Glomerular endothelial cell (primary cell): Measurements from ENCODE around the gene CTNND2. TPM values are rescaled to one million over a fixed set of nuclear protein-coding genes. Genes with fewer than 3 reads are reported as not detected.

ENCODE experiments used
- DNase-seq: peaks from one replicate; pipeline ENCODE4 v3.0.0-alpha.2; 2011; ENCODE audit warnings: low read depth, low spot score; ENCODE audit errors: extremely low read depth
- total RNA-seq: library from RNA; depleted of rRNA; stranded (reverse); fragments of >200 nt; gene quantifications from 2 replicates; pipeline ENCODE4 v1.2.3, GENCODE V29; 2015

Gene CTNND2
- total RNA-seq, 1 donor from 2014 or later, result not detected

DNA sequence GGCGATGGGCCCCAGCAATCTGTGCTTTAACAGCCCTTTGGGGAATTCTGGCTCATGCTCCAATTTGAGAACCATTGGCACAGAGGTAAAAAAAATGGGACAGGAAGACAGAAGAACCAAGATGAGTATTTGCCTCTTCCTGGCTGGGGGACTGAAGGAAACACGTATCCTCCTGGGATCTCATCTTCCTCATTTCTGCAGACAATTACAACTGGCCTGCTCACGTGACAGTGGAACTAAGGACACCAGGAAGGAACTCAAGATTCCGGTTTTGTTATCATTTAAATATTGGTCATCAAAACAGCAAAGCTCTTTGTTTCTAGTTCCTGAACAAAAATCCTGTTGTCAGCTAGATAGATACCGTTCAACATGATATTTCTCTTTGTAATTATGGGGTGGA lies 927.2 kb downstream of the CTNND2 start:
- no peak for DNase-seq

DNA sequence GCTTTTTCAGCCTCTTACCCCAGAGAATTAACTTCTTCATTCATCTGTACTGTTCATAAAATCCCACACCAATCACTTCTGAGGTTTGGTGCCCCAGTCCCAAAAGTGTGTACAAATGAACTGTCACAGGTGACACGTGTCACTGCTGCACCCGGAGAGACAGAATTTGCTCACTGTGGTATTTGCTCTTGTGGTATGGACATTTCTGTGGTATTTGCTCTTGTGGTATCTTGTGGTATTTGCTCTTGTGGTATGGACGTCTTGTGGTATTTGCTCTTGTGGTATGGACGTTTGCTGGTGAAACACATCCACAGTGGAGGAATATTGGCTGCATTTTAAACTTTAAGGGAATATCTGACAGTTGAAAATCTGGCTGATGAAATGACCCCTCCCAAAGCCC lies 928.3 kb downstream of the CTNND2 start:
- DNase-seq, result no peak

DNA sequence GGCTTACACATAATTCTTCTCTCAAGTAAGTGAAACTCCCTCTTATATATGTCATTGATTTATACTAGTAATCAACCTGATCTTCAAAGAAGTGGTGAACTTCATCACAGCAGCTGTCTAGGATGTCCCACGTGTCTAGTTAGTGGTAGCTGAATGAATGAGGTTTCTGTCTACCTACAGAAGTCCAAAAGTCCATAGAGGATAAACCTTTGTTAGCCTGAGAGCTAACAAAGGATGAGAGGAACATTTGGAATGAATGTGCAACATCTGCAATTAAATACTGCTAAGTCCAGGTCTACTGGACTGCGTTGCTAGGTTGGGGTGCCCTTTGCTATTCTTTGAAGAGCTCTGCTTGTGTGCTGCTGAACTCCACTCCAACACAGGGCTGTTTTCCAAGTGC lies 929.4 kb downstream of the CTNND2 start:
- DNase-seq, result no peak

DNA sequence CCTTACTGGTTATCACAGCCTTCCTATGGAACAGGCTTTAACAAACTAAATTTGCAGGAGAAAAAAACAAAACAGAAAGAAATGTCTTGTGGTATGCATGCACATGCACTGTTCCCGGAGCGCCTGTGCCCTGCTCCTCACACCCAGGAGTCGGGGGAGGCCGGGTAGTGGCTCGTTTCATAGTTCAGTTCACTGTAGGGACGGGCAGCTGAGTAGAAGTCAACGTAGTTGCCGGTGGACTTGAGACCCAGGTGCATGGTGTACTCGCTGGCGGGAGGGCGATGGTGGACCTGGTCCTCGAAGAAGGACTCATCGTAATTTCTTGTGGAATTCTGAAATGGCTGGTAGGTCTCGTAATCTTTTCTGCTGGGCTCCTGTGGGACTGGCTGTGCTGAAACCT lies 930.9 kb downstream of the CTNND2 start:
- no peak for DNase-seq

DNA sequence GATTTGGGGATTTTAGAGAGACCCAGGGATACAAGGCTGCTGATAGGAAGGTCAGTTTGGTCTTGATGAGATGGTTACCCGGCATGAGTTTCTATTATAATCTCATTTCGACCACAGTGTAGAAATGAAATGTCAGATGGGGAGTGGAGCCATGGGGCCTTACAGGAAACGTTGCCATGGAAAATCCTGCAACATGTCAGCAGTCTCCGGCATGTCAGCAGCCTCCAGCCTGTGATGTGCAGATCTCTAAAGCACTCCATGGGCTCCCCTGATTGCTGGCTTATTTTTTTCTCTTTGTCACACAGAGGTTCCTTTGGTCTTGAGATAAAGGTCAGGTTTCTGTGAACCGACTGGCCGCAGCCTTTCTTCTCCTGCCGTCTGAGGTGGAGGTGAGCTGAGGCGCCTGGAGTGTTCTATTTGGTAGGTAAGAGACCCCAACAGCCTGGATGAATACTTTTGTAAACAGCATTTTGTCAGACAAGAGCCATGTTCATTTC lies 934.5 kb downstream of the CTNND2 start:
- no peak for DNase-seq

DNA sequence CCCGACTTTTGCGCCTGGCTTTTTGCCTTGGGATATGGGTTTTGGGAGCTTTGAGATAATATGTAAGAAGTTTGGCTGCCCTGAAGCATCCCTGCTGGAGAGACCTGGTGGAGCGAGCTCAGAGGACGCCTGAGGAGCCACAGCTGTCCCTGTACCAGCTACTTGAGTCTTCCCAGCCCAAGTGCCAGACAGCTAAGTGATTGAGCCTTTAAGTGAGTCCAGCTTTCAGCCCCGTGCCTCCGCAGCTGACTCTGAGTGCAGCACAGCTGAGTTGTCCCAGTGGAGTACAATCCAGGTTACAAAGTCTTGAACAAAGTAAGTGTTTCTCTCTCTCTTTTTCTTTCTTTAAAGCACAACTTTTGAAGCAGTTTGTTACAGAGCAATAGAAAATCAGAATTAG lies 939.4 kb downstream of the CTNND2 start:
- no peak for DNase-seq

DNA sequence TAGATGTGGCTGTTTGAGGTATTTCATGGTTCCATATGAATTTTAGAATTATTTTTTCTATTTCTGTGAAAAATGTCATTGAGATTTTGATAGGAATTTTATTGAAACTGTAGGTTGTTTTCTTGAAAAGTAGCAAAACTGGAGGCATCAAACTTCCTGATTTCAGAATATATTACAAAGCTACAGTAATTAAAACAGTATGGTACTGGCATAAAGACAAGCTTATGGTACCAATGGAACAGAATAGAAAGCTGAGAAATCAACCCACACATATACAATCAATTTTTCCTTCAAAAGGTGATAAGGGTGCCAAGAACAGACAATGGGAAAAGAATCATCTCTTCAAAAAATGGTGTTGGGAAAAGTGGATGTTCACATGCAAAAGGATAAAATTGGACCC lies 945.5 kb downstream of the CTNND2 start:
- DNase-seq, result no peak

DNA sequence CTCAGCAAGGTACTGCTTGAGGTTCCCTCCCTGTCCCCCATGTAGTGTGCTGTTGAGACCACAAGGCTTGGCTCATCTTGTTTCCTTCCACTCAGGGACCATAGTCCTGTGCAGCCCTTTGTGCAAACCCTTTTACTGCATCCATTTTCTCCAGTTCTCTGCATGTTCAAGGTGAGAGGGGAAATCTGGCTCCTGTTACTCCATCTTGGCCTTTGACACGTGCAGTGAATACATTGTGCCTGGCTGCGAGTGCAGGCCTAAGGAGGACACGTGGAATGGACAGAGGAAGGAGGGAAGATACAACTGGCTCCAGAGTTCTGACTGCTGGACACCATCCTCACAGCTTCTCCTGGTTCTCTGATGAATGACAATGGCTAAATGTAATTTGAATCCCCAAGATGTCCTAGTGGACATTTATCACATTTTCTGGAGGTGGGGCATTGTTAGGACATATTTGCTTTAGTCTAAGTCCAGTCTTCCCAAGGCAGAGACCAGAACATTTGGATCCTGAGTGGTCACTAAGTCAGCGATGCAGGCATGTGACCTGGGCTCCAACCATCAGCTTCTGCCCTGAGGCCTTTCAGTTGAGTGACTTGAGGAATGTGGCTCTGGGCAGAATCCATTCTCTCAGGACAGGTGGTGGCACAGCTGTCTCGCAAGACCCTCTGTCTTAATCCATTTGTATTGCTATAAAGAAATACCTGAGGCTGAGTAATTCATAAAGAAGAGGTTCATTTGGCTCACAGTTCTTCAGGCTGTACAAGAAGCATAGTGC lies 954.2 kb downstream of the CTNND2 start:
- no peak for DNase-seq

DNA sequence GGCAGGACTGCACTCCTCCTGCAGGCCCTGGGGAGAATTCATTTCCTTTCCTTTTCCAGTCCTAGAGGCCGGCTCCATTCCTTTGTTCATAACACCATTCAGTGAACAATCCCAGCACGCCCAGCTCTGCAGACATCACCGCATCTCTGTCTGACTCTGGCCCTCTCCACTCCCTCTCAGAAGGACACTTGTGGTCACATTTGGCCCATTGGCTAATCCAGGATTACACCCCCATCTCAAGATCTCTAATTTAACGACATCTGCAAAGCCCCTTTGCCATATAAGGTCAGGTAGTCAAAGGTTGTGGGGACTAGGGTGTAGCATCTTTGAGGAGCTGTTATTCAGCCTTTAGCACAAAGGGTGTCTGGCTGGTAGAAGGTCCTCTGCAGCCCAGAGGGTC lies 958.2 kb downstream of the CTNND2 start:
- DNase-seq, result no peak

DNA sequence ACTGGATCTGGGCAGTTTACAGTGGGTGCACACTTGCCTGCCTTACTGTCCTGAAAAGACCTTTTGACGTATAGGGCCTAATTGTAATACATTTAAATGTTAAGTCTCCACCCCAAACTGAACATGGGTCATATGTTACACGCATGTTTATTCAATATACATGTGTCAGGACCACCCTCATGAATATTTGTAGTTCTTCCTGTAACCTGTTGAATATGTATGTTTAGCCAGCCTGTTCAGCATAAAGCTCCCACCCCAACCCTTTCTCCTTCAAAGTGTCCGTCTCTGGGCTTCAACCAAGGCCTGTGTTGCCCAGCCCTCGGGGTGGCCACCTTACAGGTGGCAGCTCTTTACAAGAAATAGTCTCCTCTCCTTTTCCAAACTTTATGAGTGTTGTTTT lies 962.3 kb downstream of the CTNND2 start:
- no peak for DNase-seq

DNA sequence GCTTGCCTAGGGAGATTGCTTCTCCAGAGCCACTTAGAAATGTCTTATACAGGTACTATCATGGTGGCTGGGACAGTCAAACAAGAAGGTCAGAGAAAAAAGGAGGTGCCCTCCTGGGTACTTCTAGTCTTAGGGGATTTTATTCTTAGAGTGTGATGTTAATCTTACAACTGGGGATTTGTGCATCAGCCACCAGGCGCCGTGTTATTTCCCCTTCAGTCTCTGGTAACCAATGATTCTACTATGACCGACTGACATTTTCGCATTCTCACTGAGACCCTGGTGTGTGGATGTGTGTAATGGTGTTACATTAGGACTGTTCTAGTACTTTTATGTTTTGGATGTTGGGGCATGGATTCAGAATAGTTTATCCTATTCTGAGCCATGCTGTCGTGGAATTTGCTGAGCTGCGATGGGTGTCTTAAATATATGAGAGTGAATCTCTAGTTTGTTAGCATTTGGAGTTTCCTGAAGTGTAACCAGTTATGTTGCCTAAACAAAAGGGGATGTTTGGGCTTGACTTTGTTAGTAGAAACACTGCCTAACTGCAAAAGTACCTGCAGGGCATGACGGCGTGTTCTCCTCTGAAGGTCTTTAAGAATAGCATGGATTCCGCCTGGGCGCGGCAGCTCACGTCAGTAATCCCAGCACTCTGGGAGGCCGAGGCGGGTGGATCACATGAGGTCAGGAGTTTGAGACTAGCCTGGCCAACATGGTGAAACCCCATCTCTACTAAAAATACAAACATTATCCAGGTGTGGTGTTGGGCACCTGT lies 968.0 kb downstream of the CTNND2 start:
- DNase-seq, result no peak

DNA sequence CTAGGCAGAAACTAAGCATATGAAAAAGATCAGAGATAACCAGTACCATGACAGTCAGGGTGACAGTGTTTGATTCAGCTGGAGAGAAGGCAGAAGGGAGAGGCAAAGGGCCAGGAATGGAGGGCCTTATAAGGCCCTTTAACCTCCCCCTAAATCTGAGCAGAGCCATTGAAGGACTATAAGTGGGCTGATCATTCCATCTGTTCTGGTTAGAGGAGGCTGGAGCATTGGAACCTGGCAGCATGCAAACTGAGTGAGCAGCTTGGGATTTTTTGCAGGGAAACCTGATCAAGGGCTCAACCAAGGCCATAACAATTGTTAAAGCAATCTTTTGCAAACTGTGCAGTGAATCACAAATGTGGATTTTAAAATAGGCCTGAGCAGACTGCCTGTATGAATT lies 968.7 kb downstream of the CTNND2 start:
- DNase-seq, result no peak

DNA sequence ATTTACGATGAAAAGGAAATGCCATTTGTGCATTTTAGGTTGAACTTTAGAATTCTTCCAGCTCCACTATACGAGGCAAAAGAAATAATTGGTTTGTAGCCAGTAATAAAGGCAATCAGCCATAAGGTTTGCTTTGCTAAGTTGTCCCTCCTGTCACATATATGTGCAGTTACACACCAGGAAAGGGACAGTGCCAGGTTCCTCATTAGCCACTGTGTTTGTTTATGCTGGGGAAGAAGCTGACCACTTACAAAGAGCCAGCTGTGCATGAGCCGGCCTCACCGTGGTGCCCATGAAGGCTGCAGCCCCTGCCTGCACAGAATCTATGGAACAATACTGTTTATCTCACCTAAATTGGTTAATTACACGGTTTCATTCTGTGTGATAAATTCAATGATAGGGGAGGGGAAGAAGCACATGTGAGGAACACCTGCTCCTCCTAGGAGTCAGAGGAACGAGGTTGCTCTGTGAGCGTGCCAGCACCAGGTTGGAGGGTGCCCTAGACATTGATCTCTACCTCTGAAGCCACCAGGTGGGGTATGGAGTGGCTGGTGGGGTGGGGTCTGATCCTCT lies 969.4 kb downstream of the CTNND2 start:
- no peak for DNase-seq

DNA sequence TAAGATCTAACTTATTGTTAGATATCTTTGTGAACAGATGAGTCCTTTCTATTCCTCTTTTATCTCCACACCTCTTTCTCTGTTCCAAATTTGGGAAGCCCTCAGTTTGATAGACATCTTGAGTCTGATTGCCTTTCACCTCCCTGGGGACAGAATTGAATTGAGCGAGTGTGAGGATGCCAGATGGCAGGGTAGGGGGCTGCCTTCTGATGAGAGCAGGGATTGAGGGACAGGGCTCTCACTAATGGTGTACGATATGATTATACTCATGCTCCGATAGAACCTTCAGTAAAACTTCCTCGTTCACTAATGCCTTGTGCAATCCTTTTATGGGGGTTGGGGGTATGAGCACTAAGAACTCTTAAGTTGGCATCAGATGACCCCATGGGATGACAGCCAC lies 971.1 kb downstream of the CTNND2 start:
- no peak for DNase-seq

DNA sequence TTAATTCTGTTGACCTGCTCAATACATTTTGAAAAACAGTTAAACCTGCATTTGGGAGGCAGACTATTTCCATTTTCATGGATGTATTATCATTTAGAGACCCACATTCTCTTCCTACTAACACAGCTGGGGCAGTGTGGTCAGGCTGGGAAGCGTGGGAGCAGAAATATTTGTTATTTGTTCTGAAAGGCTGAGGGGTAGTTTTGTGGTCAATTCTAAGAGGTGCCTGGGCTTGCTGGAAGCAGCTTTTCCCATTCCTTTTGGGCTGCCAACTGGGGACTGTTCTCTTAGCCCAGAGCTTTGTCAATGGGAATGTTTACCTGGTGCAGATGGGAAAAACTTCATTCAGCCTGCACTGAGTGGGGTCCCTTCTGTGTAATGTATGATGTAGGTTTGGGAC lies 971.8 kb downstream of the CTNND2 start:
- DNase-seq, result no peak

DNA sequence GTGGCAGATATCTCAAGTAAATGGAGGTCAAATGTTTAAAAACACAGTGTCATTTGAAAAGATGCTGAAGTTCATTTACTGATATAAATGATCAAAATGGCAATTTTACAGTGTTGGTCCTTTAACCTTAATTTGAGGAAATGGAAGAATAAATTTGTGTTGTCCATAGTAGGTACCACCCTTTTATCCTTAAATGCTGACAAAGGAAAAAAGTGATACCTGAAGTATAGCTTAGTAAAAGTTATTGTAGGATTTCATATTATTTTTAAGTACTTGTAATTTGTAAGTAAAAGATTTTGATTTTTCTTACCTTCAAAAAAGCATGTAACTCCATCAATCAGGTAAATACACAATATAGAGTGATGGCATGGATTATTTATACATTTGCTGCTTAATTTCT lies 976.6 kb downstream of the CTNND2 start:
- no peak for DNase-seq

DNA sequence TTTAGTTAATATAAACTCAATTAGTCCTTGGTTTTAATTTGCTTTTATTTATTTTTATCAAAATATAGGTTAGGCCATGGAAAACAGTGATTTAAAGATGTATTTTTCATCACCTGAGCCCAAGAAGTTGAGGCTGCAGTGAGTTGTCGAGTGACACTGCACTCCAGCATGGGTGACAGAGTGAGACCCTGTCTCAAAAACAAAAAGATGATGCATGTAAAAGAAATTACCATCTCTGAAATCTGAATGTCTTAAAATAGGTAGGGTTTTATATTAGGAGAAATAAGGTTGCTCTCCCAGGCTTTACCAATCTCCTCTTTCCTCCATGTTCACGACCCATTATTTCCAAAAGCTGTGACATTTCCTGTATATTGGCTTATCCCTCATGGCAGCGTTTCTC lies 980.9 kb downstream of the CTNND2 start:
- DNase-seq, result no peak
